GM18868 (cell line): ENCODE data around the gene HEMK1.

Experiments
- ATAC-seq: cut with Tn5 transposase; IDR thresholded peaks from one replicate; pipeline ENCODE4 v1.9.1; 2021; ENCODE audit warnings: mild to moderate bottlenecking, moderate library complexity; ENCODE audit not compliant: unreplicated experiment

Gene HEMK1

GRCh38 chr3:50542177-50543034, 26.9 kb upstream of the HEMK1 start:
- no peak for ATAC-seq

GRCh38 chr3:50545781-50546180, 23.5 kb upstream of the HEMK1 start:
- no peak for ATAC-seq

- no peak for ATAC-seq
Observed at GRCh38 chr3:50549226-50549625, 20.1 kb upstream of the HEMK1 start.

GRCh38 chr3:50550079-50550736, 19.1 kb upstream of the HEMK1 start:
- ATAC-seq: no peak

- no peak for ATAC-seq
Observed at GRCh38 chr3:50551054-50551659, 18.2 kb upstream of the HEMK1 start.

GRCh38 chr3:50551681-50552435, 17.5 kb upstream of the HEMK1 start:
- no peak for ATAC-seq

- no peak for ATAC-seq
Observed at GRCh38 chr3:50552598-50552997, 16.7 kb upstream of the HEMK1 start.

- no peak for ATAC-seq
Observed at GRCh38 chr3:50554553-50554952, 14.8 kb upstream of the HEMK1 start.

- no peak for ATAC-seq
Observed at GRCh38 chr3:50557106-50557505, 12.2 kb upstream of the HEMK1 start.

GRCh38 chr3:50557915-50558314, 11.4 kb upstream of the HEMK1 start:
- ATAC-seq: no peak

- ATAC-seq: no peak
Observed at GRCh38 chr3:50559702-50560101, 9.6 kb upstream of the HEMK1 start.

- no peak for ATAC-seq
Observed at GRCh38 chr3:50562861-50563260, 6.5 kb upstream of the HEMK1 start.

- ATAC-seq: no peak
Observed at GRCh38 chr3:50563867-50564266, 5.5 kb upstream of the HEMK1 start.

GRCh38 chr3:50564321-50564720, 5.0 kb upstream of the HEMK1 start:
- ATAC-seq: no peak

GRCh38 chr3:50567011-50567385, 2.3 kb upstream of the HEMK1 start:
- no peak for ATAC-seq

GRCh38 chr3:50567386-50568167, 1.7 kb upstream of the HEMK1 start, which contains the start of gene C3orf18:
C3orf18 (minus strand) TSS chr3:50567747; CDS start chr3:50565699, 2,048 bp downstream.
- ATAC-seq: peak; percentile 83

- no peak for ATAC-seq
Observed at GRCh38 chr3:50570508-50571279, 1.4 kb downstream of the HEMK1 start.

- no peak for ATAC-seq
Observed at GRCh38 chr3:50571486-50571885, 2.2 kb downstream of the HEMK1 start.

GRCh38 chr3:50572158-50572557, 2.8 kb downstream of the HEMK1 start:
- ATAC-seq: no peak
